ENCODE data around the gene KIF16B. TPM values are rescaled to one million over a fixed set of nuclear protein-coding genes. Genes with fewer than 3 reads are reported as not detected.

KIF16B gene
- total RNA-seq, 1 donor from 2014 or later, result 18.4 TPM

DNA sequence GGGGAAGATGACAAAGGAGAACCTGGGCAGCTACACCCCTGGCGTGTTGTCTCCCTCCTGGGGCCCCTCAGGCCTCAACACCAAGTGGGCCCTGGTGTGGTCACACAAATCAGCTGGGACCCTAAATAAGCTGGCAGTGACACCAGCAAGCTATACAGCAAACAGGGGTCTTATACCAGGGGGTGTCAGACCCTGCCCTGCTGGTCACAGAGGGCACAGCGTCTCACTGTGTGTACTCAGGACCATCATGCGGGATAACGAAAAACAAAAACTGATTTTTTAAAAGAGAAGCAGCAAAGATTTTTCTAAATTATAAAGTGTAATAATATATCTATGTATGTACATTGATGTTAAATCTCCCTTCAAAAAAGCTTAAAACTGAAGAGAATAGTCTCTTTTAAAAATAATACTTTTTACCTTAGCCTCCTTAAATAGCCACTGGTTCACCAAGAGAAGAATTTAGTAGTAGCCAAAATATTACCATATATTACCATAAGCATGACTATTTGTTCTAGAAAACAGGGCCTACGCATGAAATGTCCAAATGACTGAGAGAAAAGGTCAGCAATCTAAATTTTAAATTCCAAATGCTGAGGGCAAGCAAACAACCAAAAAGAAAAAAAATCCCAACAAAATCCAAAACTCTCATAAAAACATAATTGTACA lies 220.4 kb downstream of the KIF16B start:
- DNase-seq (ENCODE audit: missing footprints), result no peak
- no peak for ATAC-seq
- intact Hi-C loops (cut with DNase I), result no loop called here

DNA sequence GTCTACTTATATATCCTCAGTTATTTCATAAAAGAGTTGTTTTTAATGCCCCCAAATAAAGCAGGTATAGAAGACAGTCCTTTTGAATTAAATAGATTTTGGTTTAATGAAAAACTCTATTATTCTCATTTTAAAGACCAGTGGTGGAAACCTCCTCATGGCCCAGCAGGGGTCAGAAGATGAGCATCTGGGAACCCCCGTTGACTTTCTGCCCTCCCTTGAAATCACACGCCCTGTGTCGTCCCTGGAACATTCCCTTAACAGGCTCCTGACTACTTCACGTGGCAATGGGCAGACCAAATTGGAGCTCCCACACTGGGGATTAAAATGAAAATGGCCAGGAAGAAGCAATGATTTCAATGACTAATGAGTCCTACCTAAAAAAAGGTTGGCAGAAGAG lies 220.9 kb downstream of the KIF16B start:
- ATAC-seq (no peak), DNase-seq (ENCODE audit: missing footprints) (no peak)
- intact Hi-C loops (cut with DNase I), result no loop called here

GRCh38 chr20:16351415-16351814 lies 221.8 kb downstream of the KIF16B start:
- ATAC-seq, result no peak
- no peak for DNase-seq (ENCODE audit: missing footprints)
- intact Hi-C loops (cut with DNase I), result no loop called here

GRCh38 chr20:16350465-16350864 lies 222.8 kb downstream of the KIF16B start:
- no peak for DNase-seq (ENCODE audit: missing footprints)
- intact Hi-C loops (cut with DNase I), result no loop called here
- ATAC-seq, result no peak

DNA sequence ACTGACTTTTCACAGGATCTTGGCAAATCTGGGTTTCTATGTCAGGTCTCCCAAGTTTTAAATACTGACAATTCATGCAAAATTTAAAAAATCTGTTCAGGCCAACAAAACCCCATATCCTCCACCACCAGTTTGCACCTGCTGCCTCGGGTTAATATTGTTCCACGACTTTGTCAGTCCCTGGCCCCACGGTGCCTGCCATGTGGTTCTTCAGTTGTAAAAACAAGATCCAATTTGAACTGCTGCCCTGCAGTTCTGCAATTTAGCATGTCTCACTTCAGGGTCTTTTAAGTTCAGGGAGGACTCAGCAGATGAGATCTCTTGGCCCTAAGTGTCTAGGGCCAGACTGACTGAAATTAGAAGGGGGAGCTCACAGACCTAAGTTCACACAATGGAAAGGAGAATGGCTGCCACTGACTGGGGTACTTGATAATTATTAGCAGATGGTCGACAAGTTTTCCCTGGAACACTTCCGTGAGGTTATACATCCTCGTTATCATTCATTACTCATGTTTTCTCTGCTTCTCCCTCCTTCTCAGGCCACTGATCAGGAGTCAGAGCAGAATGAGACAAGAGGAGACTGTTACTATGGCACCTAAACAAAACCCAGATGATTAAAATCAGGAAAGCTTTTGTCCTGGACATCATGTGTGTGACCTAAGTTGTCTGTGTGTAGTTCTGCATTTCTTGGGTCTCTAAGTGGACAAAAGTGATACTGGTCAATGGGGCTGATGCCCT lies 223.6 kb downstream of the KIF16B start:
- DNase-seq (ENCODE audit: missing footprints) (no peak), ATAC-seq (no peak)
- intact Hi-C loops (cut with DNase I), result no loop called here

DNA sequence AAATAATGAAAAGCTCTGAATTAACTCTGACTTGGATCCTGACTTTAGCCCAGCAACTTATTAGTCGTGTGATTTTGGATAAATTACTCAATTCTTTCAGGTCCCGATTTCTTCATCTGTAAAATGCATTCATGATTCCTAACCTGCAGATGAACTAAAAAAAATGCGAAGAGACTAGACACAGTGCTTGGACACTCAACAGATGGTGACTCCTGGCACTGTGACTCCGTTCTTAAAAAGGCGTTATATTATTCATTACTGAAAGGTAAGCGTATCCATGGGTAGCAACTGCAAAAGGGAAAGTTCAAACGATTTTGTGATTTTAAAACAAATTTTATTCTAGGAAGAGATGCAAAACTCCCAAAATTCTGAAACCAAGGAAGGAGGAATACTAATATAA lies 226.3 kb downstream of the KIF16B start:
- ATAC-seq (no peak), DNase-seq (ENCODE audit: missing footprints) (no peak)
- intact Hi-C loops (cut with DNase I), result no loop called here

- no peak for ATAC-seq
- intact Hi-C loops (cut with DNase I), result no loop called here
- no peak for DNase-seq (ENCODE audit: missing footprints)
Measured at GRCh38 chr20:16337707-16338106, 235.5 kb downstream of the KIF16B start.

GRCh38 chr20:16327606-16328005 lies 245.6 kb downstream of the KIF16B start:
- intact Hi-C loops (cut with DNase I), result no loop called here
- ATAC-seq (peak; percentile 69), DNase-seq (ENCODE audit: missing footprints) (no peak)

DNA sequence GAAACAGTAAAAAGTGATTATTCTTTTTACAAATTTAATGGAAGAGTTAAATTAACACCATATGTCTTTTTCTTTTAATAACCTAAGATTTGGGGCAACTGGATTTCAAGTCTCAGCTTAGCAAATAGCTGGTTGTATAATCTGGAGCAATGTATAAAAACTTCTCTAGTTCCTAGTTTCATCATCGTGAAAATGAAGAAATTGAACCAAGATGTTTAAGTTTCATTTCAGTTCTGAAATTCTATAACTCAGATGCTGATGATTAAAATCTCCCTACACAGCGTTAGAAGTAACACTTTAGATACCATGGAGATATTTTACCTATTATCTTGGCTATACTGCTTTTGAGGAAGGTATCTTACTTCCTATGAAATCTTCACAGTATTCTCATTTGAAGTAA lies 252.0 kb downstream of the KIF16B start:
- ATAC-seq (no peak), DNase-seq (ENCODE audit: missing footprints) (no peak)
- intact Hi-C loops (cut with DNase I), result no loop called here

DNA sequence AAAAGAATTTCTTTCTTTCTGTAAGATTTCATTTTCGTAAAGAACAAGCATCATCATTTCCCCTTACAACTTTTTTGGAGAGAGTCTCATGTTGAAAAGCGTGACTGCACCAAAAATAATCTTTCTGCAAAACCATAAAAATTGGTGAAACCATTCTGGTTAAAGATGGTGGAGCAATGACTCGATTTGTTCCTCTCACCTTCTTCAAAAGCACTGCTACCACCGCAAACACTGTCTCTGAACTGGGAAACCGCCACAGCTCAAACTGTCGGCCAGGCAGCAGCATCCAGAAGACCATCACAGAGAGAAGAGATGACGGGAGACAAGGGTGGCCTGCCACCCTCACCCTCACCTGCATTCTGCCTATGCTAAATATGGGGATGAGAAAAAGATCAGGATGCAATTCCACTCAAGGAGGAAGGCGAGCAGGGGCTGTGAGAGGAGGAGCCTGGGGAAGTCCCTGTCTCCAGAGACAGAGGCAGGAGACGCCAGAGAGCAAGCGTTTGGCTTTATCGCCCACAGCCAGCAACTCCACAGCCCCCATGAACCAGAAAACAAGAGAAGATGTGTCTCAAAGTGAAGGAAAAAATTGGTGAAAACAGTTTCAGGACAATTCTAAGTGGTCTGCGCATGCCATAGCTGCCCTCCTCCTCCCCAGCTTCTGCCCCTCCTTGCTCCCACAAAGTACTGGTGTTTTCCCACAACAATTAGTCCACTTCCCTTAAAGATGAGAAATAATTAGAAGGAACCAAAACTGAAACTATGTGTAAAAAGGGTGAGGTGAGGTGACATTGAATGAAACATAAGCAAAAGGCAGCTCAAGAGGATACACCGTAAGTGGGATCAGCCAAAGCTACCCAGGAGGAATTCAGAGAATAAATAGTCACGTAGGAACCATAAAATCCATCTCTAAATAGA lies 255.5 kb downstream of the KIF16B start:
- ATAC-seq (no peak), DNase-seq (ENCODE audit: missing footprints) (no peak)
- intact Hi-C loops (cut with DNase I), result no loop called here

DNA sequence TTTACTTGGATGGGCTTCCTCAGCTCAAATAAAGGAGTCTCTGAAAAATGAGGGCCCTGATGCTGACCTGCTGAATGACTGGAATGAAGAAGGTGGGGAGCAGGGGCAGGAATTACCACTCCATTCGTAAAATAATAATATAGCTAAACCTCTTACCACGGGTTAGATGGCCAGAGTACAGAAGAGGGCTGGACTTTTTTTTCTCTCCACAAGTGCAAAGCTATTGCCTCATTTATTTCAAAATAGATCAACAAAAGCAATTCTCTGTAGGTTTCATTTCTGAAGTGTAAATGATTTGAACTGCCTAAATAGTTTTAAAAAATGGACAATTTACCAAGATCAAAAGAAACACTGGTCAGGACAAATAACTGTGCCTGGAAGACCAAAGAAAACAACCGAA lies 256.7 kb downstream of the KIF16B start:
- DNase-seq (ENCODE audit: missing footprints) (no peak), ATAC-seq (no peak)
- intact Hi-C loops (cut with DNase I), result no loop called here

GRCh38 chr20:16314748-16315159 lies 258.5 kb downstream of the KIF16B start:
- intact Hi-C loops (cut with DNase I), result no loop called here
- DNase-seq (ENCODE audit: missing footprints) (no peak), ATAC-seq (no peak)

GRCh38 chr20:16314320-16314719 lies 258.9 kb downstream of the KIF16B start:
- intact Hi-C loops (cut with DNase I), result no loop called here
- DNase-seq (ENCODE audit: missing footprints), result no peak
- ATAC-seq, result no peak

GRCh38 chr20:16313917-16314316 lies 259.3 kb downstream of the KIF16B start:
- ATAC-seq, result no peak
- intact Hi-C loops (cut with DNase I), result no loop called here

DNA sequence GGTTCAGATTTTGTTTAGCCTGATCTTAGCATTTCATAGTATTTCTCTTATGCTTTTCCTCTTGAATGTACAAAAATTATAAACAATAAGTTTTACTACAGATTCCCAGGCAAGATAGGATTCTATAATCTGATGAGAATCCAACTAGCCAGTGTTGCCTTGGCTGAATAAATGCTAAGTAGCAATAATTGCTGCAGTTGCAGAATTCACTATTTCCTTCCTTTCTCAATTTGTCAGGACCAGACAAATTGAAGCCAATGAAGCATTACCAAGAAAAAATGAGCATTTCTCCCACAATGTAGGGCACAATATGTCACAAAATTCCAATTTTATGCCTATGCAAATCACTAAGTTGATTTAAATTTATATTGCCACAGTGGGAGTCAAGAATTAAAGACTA lies 260.2 kb downstream of the KIF16B start:
- ATAC-seq (no peak), DNase-seq (ENCODE audit: missing footprints) (no peak)
- intact Hi-C loops (cut with DNase I), result no loop called here

More at GRCh38 chr20:16313917-16314316, 259.3 kb downstream of the KIF16B start:
- no peak for DNase-seq (ENCODE audit: missing footprints)

DNA sequence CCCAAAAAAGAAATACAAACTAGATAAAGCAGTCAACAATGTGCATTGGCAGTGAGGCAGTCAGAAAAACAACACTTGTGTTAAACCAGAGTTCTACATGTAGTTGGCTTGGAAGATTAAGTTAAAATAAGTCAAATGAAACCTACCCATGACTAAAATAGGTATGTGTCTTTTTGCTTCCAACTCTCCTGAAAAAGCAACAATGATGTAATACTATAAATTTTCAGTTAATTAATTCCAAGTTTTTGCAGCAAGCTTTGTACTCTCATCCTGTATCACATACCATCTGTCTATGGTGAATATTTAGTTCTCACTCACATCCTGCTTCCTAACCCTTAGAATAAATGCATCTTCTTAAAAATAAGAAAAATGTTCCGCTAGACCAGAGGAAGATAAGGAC lies 261.5 kb downstream of the KIF16B start:
- DNase-seq (ENCODE audit: missing footprints) (no peak), ATAC-seq (no peak)
- intact Hi-C loops (cut with DNase I), result no loop called here

DNA sequence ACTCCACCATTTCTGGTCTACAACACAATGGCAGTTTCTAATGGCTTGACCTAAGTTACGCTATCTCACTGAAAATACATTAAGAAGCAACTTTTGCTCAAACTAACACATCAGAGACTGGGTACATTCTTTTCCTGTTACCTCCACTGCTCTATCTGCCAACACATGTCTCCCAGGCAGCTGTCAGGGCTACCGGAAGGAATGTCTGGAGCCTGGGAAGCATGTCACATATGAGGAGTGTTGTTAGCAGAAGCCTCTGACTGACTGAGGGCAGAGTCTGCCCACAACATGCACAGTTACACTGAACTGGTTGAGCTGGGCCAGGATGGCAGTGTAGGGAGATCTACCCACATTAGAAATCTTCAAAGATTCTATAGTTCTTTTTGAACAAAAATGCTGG lies 264.5 kb downstream of the KIF16B start:
- DNase-seq (ENCODE audit: missing footprints), result no peak
- no peak for ATAC-seq
- intact Hi-C loops (cut with DNase I), result no loop called here

DNA sequence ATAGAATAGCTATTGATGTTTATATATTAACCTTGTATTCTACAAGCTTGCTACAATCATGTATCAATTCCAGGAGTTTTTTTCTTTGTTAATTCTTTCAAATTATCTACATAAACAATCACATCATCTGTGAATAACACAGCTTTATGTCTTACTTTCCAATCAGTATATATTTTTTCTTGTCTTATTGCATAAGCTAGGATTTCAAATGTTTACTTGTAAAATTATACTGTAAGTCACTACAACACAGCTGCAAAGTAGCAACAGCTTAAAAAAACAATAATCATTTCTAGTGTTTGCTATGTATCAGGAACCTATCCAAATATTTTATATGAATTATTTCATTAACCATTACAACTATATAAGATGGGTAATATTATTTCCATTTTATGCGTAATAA lies 270.4 kb downstream of the KIF16B start:
- intact Hi-C loops (cut with DNase I), result no loop called here
- DNase-seq (ENCODE audit: missing footprints) (no peak), ATAC-seq (no peak)

DNA sequence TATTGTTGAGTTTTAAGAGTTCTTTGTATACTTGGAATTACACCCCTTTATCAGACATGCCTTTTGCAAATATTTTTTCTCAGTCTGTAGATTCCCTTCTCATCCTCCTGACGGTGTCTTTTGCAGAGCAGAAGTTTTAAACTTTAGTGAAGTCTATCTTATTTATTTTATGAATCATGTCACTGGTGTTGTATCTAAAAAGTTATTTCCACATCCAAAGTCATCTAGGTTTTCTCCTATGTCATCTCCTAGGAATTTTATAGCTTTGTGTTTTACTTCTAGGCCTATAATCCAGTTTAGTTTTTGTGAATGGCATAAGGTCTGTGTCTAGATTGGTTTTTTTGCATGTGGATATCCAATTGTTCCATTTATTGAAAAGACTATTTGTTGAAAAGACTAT lies 271.3 kb downstream of the KIF16B start:
- intact Hi-C loops (cut with DNase I), result no loop called here
- DNase-seq (ENCODE audit: missing footprints), result no peak
- no peak for ATAC-seq

GRCh38 chr20:16299897-16300296 lies 273.4 kb downstream of the KIF16B start:
- intact Hi-C loops (cut with DNase I), result no loop called here
- ATAC-seq, result no peak

More at GRCh38 chr20:16299897-16300296, 273.4 kb downstream of the KIF16B start:
- no peak for DNase-seq (ENCODE audit: missing footprints)

Measured in Right ventricle myocardium inferior (tissue), 1 donor.